Astrocyte (in vitro differentiated cells and primary cell): ENCODE measurements around the gene HMGCL.

ENCODE experiments used
- CTCF ChIP-seq: IDR thresholded peaks from 2 replicates; pipeline ENCODE4 v1.5.1; 2011; ENCODE audit warnings: low read depth, mild to moderate bottlenecking, inconsistent platforms, low read length, moderate library complexity; ENCODE audit not compliant: insufficient read depth
- EZH2 ChIP-seq: IDR thresholded peaks from 2 replicates; pipeline ENCODE4 v1.6.1; 2012; ENCODE audit warnings: mild to moderate bottlenecking, low read length, inconsistent platforms; ENCODE audit not compliant: insufficient read depth

- TF ChIP-seq CTCF (no peak), EZH2 (no peak)
These were observed 12.7 kb upstream of the HMGCL start for GRCh38 chr1:23837908-23838307.
